ENCODE results near the gene CLCN3.
A peak's percentile ranks its signal among the peaks of the same experiment; 100 is the strongest.

Gene CLCN3

GRCh38 chr4:169611157-169611556 is 9.2 kb upstream of the CLCN3 start:
- TF ChIP-seq CTCF (IDR thresholded peaks at IDR 0.05; ENCODE audit: borderline replicate concordance, insufficient read depth, low read depth, low read length): no peak
- no peak overlapping the region for H3K4me3 ChIP-seq (ENCODE audit: low read depth, low read length)

GRCh38 chr4:169611991-169612870 is 8.1 kb upstream of the CLCN3 start, which contains the start of gene NEK1:
NEK1 (minus strand) TSS chr4:169612583; CDS start chr4:169602630, 9,953 bp downstream.
- H3K4me3 ChIP-seq (ENCODE audit: low read depth, low read length): peak within 1 kb of the TSS; percentile 89
- no peak for TF ChIP-seq CTCF (IDR thresholded peaks at IDR 0.05; ENCODE audit: borderline replicate concordance, insufficient read depth, low read depth, low read length)

- peak; percentile 59 for TF ChIP-seq CTCF (IDR thresholded peaks at IDR 0.05; ENCODE audit: borderline replicate concordance, insufficient read depth, low read depth, low read length)
- peak overlapping the region; percentile 89 for H3K4me3 ChIP-seq (ENCODE audit: low read depth, low read length)
Measured at GRCh38 chr4:169612871-169613859, 7.2 kb upstream of the CLCN3 start.

GRCh38 chr4:169615467-169616106 is 4.8 kb upstream of the CLCN3 start:
- TF ChIP-seq CTCF (IDR thresholded peaks at IDR 0.05; ENCODE audit: borderline replicate concordance, insufficient read depth, low read depth, low read length): no peak
- no peak overlapping the region for H3K4me3 ChIP-seq (ENCODE audit: low read depth, low read length)

GRCh38 chr4:169616846-169617245 is 3.5 kb upstream of the CLCN3 start:
- no peak overlapping the region for H3K4me3 ChIP-seq (ENCODE audit: low read depth, low read length)
- TF ChIP-seq CTCF (IDR thresholded peaks at IDR 0.05; ENCODE audit: borderline replicate concordance, insufficient read depth, low read depth, low read length): no peak

- TF ChIP-seq CTCF (IDR thresholded peaks at IDR 0.05; ENCODE audit: borderline replicate concordance, insufficient read depth, low read depth, low read length): no peak
- no peak overlapping the region for H3K4me3 ChIP-seq (ENCODE audit: low read depth, low read length)
Measured at GRCh38 chr4:169617306-169617705, 3.1 kb upstream of the CLCN3 start.
